GM12878 (cell line): ENCODE measurements around the gene DAZAP1. TPM values are rescaled to one million over a fixed set of nuclear protein-coding genes. Genes with fewer than 3 reads are reported as not detected.

Experiments used
- ATAC-seq: fragments of 200-7000 bp; cut with Tn5 transposase; 3 replicates; pipeline ENCODE4 v1.9.1; 2020; ENCODE audit warnings: mild to moderate bottlenecking, moderate library complexity
- BruUV-seq: library from RNA; stranded (reverse); fragments of 400-500 nt; replicated peaks from 2 replicates; lab custom pipeline; 2021; lab: Mats Ljungman, UMichigan
- CTCF ChIA-PET: fragments of 300-600 bp; sonication (Branson Sonifier 250); formaldehyde crosslinking; extraction: SDS; loops from one replicate; lab custom pipeline; 2021; ENCODE audit warnings: inconsistent platforms; lab: Yijun Ruan, JAX
- POLR2A ChIA-PET: fragments of 350-600 bp; formaldehyde crosslinking; extraction: SDS; loops from one replicate; lab custom pipeline; 2021; ENCODE audit warnings: inconsistent platforms; lab: Charles Lee
- RAD21 ChIA-PET: fragments of 300-600 bp; sonication (Branson Sonifier 250); formaldehyde crosslinking; loops from one replicate; lab custom pipeline; 2023; ENCODE audit warnings: antibody characterized with exemption; ENCODE audit not compliant: unreplicated experiment; lab: Charles Lee
- SMC1A ChIA-PET: fragments of 300-600 bp; sonication (Branson Sonifier 250); formaldehyde crosslinking; loops from one replicate; lab custom pipeline; 2023; ENCODE audit not compliant: unreplicated experiment, uncharacterized antibody; lab: Charles Lee
- DNase-seq: peaks from one replicate; pipeline ENCODE4 v3.0.0-alpha.2; 2011; ENCODE audit warnings: low read depth, low spot score
- FAIRE-seq: peaks from 3 replicates; lab custom pipeline; 2011; peaks lifted over from hg19 to GRCh38; lab: Jason Lieb, UNC
- H2AFZ ChIP-seq: 2 replicates; pipeline ENCODE4 v1.6.0; 2011; ENCODE audit warnings: low read depth, low read length, control low read depth; ENCODE audit not compliant: control insufficient read depth
- H3K27ac ChIP-seq: 2 replicates; pipeline ENCODE4 v1.5.1; 2011; ENCODE audit warnings: control low read depth; ENCODE audit not compliant: control insufficient read depth, insufficient read depth
- H3K27me3 ChIP-seq, 2 experiments: replicated peaks in 1 of 2; 2 replicates each; pipeline versions ENCODE4 v1.6.0 to v1.6.1; 2011; ENCODE audit warnings: low read length in 1 of 2; ENCODE audit not compliant: control insufficient read depth in 2 of 2, insufficient read depth in 2 of 2
- H3K36me3 ChIP-seq, 2 experiments: 2 replicates each; pipeline ENCODE4 v1.5.1; 2011; ENCODE audit warnings: low read length in 1 of 2; ENCODE audit not compliant: control insufficient read depth in 2 of 2, insufficient read depth in 2 of 2
- H3K4me1 ChIP-seq: 2 replicates; pipeline ENCODE4 v1.6.1; 2011; ENCODE audit warnings: mild to moderate bottlenecking, low read length, moderate library complexity, mixed read lengths; ENCODE audit not compliant: control insufficient read depth, insufficient read depth
- H3K4me2 ChIP-seq: 2 replicates; pipeline ENCODE4 v1.6.0; 2011; ENCODE audit warnings: control low read depth; ENCODE audit not compliant: control insufficient read depth, insufficient read depth
- H3K4me3 ChIP-seq: fragments of 200-600 bp; sonication (generic); 2 replicates; pipeline ENCODE4 v1.5.1; 2016
- H3K79me2 ChIP-seq: 2 replicates; pipeline ENCODE4 v1.6.0; 2011; ENCODE audit warnings: low read length; ENCODE audit not compliant: control insufficient read depth, insufficient read depth
- H3K9ac ChIP-seq: 2 replicates; pipeline ENCODE4 v1.8.0; 2011; ENCODE audit warnings: low read length, control low read depth, mixed read lengths; ENCODE audit not compliant: control insufficient read depth, insufficient read depth
- H3K9me3 ChIP-seq: replicated peaks from 3 replicates; pipeline ENCODE4 v1.5.1; 2011; ENCODE audit warnings: mild to moderate bottlenecking, low read length; ENCODE audit not compliant: control insufficient read depth, insufficient read depth
- H4K20me1 ChIP-seq: 2 replicates; pipeline ENCODE4 v1.6.0; 2011; ENCODE audit not compliant: control insufficient read depth, insufficient read depth
- ASH2L ChIP-seq: fragments of 300-600, 200-600 bp; sonication (generic); IDR thresholded peaks from 2 replicates; pipeline ENCODE4 v1.6.1; 2017; ENCODE audit warnings: low read depth, mild to moderate bottlenecking, borderline replicate concordance
- CBX3 ChIP-seq: fragments of 200-600 bp; sonication (generic); IDR thresholded peaks from 2 replicates; pipeline ENCODE4 v1.6.1; 2016; ENCODE audit warnings: low read depth, borderline replicate concordance
- CHD4 ChIP-seq: fragments of 200-600 bp; sonication (generic); IDR thresholded peaks from 2 replicates; pipeline ENCODE4 v1.6.1; 2016; ENCODE audit warnings: mild to moderate bottlenecking
- CREM ChIP-seq: IDR thresholded peaks from 2 replicates; pipeline ENCODE4 v1.6.1; 2014; ENCODE audit warnings: antibody characterized with exemption, low read depth
- EGR1 ChIP-seq, 2 experiments: IDR thresholded peaks; 1 replicate in 1 of 2; 2 replicates in 1 of 2; pipeline ENCODE4 v1.6.1; 2011 to 2012; ENCODE audit warnings: low read depth in 2 of 2, low read length in 2 of 2, borderline replicate concordance in 1 of 2, mild to moderate bottlenecking in 1 of 2, moderate library complexity in 1 of 2
- FOXK2 ChIP-seq: fragments of 450-650 bp; IDR thresholded peaks from 2 replicates; pipeline ENCODE4 v1.6.1; 2017; ENCODE audit warnings: mild to moderate bottlenecking, moderate library complexity
- LARP7 ChIP-seq: fragments of 450-650 bp; IDR thresholded peaks from 2 replicates; pipeline ENCODE4 v1.6.1; 2017; ENCODE audit warnings: mild to moderate bottlenecking
- MYC ChIP-seq: IDR thresholded peaks from 2 replicates; pipeline ENCODE4 v1.6.1; 2011; ENCODE audit warnings: mild to moderate bottlenecking, low read length, moderate library complexity, inconsistent platforms; ENCODE audit not compliant: insufficient read depth, insufficient replicate concordance, insufficient read length, severe bottlenecking
- NR2C2 ChIP-seq: IDR thresholded peaks from 2 replicates; pipeline ENCODE4 v1.6.1; 2011; ENCODE audit warnings: borderline replicate concordance, low read depth; ENCODE audit not compliant: control insufficient read depth, insufficient read length
- SMAD5 ChIP-seq: IDR thresholded peaks from 2 replicates; pipeline ENCODE4 v1.6.1; 2016; ENCODE audit warnings: antibody characterized with exemption, low read depth
- SUPT20H ChIP-seq: IDR thresholded peaks from 2 replicates; pipeline ENCODE4 v1.6.1; 2011; ENCODE audit warnings: low read depth, mild to moderate bottlenecking, low read length, moderate library complexity, borderline replicate concordance; ENCODE audit not compliant: control insufficient read depth
- TAF1 ChIP-seq: IDR thresholded peaks from 2 replicates; pipeline ENCODE4 v1.6.1; 2011; ENCODE audit warnings: mild to moderate bottlenecking, low read depth, low read length, borderline replicate concordance
- TBL1XR1 ChIP-seq: IDR thresholded peaks from 2 replicates; pipeline ENCODE4 v1.6.1; 2012; ENCODE audit warnings: low read depth, low read length, improper control_type of control experiment
- ZZZ3 ChIP-seq: IDR thresholded peaks from 2 replicates; pipeline ENCODE4 v1.6.1; 2011; ENCODE audit warnings: low read depth; ENCODE audit not compliant: control insufficient read depth, insufficient read length
- WGBS: methylation state at CpG from one replicate; pipeline ENCODE4 v1.1.6; 2016; ENCODE audit warnings: low lambda C conversion rate; ENCODE audit not compliant: insufficient replicate concordance, insufficient coverage; ENCODE audit errors: missing lambda C conversion rate; 5-methylcytosine and 5-hydroxymethylcytosine counted together
- in situ Hi-C: fragments of 300-500 bp; cut with MboI; formaldehyde crosslinking; loops from 9 replicates; pipeline ENCODE4 v1.14.3; 2018; ENCODE audit warnings: mixed read lengths
- intact Hi-C: fragments of 100-400 bp; cut with micrococcal nuclease; formaldehyde crosslinking; loops from one replicate; pipeline ENCODE4 v1.14.2; 2022; ENCODE audit not compliant: unreplicated experiment
- polyA plus RNA-seq, 11 experiments: library from polyadenylated mRNA; depleted of rRNA in 4 of 11; unstranded in 6 of 11; stranded (reverse) in 5 of 11; fragments of >200 nt; fragmentation: Nextera tagmentation in 4 of 11; fragmentation: Illumina TruSeq in 1 of 11; extraction: Ambion mirVana in 4 of 11; extraction: Trizol in 1 of 11; gene quantifications; 1 replicate in 1 of 11; 2 replicates in 10 of 11; pipeline versions ENCODE4 v1.2.1 to v1.2.3, GENCODE V29; 2011 to 2016; ENCODE audit warnings: inconsistent platforms in 2 of 11, missing spikeins in 2 of 11, low read depth in 1 of 11
- total RNA-seq, 4 experiments: library from RNA; depleted of rRNA in 3 of 4; stranded (reverse); fragments of >200 nt in 3 of 4; fragmentation: Illumina TruSeq in 1 of 4; extraction: Trizol in 1 of 4; gene quantifications; 2 replicates each; pipeline versions ENCODE4 v1.2.1 to v1.2.3, GENCODE V29; 2013 to 2021
- TF ChIP-seq, protein P1 (sequence below): fragments of 450-650 bp; IDR thresholded peaks from 2 replicates; pipeline ENCODE4 v1.6.1; 2016; ENCODE audit warnings: mild to moderate bottlenecking

DAZAP1 gene
- total and polyA plus RNA-seq, 10 of the 15 experiments (the other 5 are each of a cell fraction or from before 2014, with no cell fraction given): 9.9 to 240 (median 92.3) TPM

DNA sequence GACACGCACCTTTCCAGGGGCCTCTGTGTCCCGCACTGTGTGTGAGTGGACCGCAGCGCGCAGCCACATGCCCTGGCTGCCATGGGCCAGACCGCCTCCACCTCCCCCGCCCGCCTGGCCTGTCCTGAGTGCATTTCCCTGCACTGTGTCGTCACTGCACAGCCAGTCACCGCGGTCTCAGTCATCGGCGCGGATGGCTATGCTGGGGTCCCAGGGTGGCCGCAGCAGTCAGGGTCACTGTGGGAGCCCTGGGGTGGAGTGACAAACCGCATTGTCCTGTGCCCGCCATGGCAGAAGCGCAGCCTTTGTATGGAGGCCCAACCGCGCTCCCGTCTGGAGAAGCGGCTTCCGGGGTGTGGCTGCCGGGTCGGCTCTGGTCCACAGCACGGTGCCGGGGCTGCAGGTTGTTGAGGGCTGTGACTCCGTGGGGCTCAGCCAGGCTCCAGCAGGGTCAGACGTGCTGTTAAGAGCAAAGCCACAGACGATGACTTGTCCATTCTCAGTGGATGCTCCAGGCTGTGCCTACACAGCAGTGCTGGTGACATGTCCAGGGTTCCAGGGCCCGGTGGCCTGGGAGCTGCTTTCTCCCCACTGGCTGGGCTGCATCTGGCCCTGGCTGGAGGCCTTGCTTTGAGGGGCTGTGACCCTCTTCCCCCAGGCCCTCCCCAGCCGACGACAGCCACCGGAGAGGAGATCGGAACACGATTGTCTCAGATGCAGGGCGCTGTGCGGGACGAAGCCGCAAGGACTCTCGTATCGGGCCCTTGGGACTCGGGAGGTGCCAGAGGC, 30.0 kb upstream of the DAZAP1 start:
- no peak for FAIRE-seq
- BruUV-seq: no TSS peak
- SMC1A ChIA-PET: no interaction called here
- Histone ChIP-seq H3K4me1 (no peaks in the 10 kb centered on the region), H3K79me2 (no peaks in the 10 kb centered on the region), H2AFZ (no peak overlapping the region), H4K20me1 (no peaks in the 10 kb centered on the region), H3K27me3 (no peaks in the 10 kb centered on the region), H3K27ac (no peak overlapping the region), H3K4me2 (no peak overlapping the region), H3K36me3 (peaks cover 0 to 4% of the 10 kb centered on the region in 2 experiments; a peak in 2 of 4 replicates), H3K9ac (no peak overlapping the region), H3K9me3 (no peaks in the 10 kb centered on the region), H3K4me3 (no peak overlapping the region)
- ATAC-seq: no peak
- TF ChIP-seq CBX3 (no peak), SMAD5 (no peak), TBL1XR1 (no peak), FOXK2 (no peak), ASH2L (no peak), CHD4 (no peak), NR2C2 (no peak), LARP7 (no peak), TAF1 (no peak), MYC (no peak), SUPT20H (no peak), CREM (no peak), ZZZ3 (no peak), EGR1 (IDR thresholded peaks at IDR 0.05; ENCODE audit: borderline replicate concordance in 1 of 2, low read depth in 2 of 2, low read length in 2 of 2) (no peak)
- TF ChIP-seq, protein P1, sequence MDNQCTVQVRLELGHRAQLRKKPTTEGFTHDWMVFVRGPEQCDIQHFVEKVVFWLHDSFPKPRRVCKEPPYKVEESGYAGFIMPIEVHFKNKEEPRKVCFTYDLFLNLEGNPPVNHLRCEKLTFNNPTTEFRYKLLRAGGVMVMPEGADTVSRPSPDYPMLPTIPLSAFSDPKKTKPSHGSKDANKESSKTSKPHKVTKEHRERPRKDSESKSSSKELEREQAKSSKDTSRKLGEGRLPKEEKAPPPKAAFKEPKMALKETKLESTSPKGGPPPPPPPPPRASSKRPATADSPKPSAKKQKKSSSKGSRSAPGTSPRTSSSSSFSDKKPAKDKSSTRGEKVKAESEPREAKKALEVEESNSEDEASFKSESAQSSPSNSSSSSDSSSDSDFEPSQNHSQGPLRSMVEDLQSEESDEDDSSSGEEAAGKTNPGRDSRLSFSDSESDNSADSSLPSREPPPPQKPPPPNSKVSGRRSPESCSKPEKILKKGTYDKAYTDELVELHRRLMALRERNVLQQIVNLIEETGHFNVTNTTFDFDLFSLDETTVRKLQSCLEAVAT: no peak
- POLR2A ChIA-PET: no interaction called here
- intact Hi-C loops (no loop called here), in situ Hi-C loops (no loop called here)
- no peak for DNase-seq
- 96% methylated on average over 42 of the region's 43 CpGs for WGBS
- CTCF ChIA-PET: no interaction called here
- RAD21 ChIA-PET: no interaction called here
